HG02763 (cell line): ENCODE results near the gene ATAD3A.
"Not testable (repeated sequence)": the region's sequence is repeated elsewhere in the genome, so short reads cannot be mapped to it uniquely, and the experiment has no call there.

Experiments used
- ATAC-seq: cut with Tn5 transposase; IDR thresholded peaks from one replicate; pipeline ENCODE4 v1.9.1; 2021; ENCODE audit warnings: mild to moderate bottlenecking, moderate library complexity; ENCODE audit not compliant: unreplicated experiment

ATAD3A gene

DNA sequence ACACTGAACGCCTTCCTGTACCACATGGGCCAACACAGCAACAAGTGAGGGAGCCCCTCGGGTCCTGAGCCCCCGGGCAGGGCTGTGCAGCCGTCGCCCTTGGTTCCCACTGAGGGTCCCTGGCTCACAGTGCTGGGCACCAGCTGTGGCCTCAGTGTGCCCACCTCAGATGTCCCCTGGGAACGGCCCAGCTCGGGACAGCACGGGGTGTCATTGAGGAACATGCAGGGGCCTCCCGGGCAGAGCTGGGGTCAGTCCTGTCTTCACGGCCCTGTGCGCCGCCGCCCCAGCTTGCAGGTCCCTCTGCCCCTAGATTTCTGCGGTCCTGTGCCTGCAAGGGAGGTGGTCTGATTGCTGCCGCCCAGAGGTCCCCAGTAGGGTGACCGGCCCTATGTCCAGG, 22.7 kb upstream of the ATAD3A start:
- no peak for ATAC-seq

GRCh38 chr1:1489861-1490260, 22.1 kb upstream of the ATAD3A start:
- no peak for ATAC-seq

DNA sequence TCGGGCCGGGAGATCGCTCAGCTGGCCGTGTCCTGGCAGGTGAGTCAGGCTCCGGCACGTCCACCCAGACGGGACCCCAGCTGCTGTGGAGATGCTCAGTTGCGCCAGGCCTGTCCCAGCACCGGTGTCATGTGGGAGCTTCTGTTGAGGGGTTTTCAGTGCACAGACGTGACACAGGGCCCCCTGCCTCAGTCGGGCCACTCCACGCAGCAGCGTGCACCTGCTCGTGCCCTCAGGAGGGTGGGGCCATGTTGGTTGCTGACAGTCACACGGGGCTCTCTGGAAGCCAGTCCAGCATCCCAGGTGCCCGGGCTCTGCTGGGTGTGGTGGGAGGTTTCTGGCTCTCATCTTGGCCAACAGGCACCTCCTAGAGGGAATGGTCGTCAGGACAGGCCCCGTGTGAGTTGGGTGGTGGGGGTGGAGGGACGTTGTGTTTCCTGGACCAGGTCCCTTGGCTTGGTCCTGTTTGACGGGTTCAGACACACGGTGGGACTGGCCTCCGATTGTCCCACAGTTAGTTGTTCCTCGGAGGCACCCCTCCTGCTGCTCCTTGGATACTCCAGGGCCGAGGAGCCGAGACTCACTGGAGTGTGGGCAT, 21.2 kb upstream of the ATAD3A start:
- no peak for ATAC-seq

- no peak for ATAC-seq
These were observed 20.4 kb upstream of the ATAD3A start for GRCh38 chr1:1491601-1492000.

DNA sequence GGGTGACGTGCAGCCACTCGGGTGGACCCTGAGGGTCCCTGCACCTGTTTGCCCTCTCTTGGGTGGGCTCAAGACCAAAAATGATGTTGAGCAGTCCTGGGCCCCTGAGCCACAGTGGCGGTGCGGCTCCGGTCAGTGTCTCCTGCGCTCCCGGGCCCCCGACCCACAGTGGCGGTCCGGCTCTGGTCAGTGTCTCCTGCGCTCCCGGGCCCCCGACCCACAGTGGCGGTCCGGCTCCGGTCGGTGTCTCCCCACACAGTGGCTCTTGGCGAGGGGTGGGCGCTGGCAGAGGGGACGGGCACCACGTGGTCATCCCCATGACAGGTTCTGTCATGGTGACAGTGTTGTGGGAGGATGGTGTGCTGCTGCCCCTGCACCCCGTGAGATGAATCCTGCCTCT, 17.7 kb upstream of the ATAD3A start:
- not testable (repeated sequence) for ATAC-seq

GRCh38 chr1:1495461-1495975, 16.4 kb upstream of the ATAD3A start:
- ATAC-seq, result not testable (repeated sequence)

GRCh38 chr1:1504777-1505365, 7.1 kb upstream of the ATAD3A start:
- ATAC-seq, result not testable (repeated sequence)

DNA sequence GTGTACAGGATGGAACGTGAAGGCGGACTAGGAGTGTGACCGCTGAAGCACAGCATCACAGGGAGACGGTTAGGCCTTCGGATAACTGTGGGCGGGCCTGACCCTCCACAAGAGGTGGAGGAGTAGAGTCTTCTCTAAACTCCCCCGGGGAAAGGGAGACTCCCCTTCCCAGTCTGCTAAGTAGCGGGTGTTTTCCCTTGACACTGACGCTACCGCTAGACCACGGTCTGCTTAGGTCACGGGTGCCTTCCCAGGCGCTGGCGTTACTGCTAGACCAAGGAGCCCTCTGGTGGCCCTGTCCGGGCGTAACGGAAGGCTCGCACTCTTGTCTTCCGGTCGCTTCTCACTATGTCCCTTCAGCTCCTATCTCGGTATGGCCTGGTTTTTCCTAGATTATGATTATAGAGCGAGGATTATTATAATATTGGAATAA, 6.6 kb upstream of the ATAD3A start:
- not testable (repeated sequence) for ATAC-seq

DNA sequence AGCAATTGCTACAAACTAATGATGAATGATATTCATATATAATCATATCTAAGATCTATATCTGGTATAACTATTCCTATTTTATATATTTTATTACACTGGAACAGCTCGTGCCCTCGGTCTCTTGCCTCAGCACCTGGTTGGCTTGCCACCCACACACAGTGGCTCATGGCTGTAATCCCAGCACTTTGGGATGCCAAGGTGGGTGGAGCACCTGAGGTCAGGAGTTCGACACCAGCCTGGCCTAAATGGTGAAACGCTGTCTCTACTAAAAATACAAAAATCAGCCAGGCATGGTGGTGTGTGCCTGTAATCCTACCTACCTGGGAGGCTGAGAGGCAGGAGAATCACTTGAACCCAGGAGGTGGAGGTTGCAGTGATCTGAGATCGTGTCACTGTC, 6.2 kb upstream of the ATAD3A start:
- not testable (repeated sequence) for ATAC-seq

DNA sequence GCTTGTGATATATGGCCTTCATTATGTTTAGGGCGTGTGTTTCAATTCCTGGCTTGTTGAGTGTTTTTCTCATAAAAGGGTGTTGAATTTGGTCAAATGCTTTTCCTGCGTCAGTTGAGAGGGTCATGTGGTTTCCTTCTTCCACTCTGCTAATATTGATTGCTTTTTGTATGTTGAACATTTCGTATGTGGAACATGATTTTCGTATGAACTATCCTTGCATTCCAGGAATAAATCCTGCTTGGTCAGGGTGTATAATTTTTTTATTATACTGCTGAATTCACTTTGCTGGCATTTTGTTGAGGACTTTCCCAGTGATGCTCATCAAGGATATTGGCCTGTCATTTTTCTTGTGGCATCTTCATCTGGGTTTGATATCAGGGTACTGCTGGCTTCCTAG, 4.7 kb upstream of the ATAD3A start:
- ATAC-seq, result no peak

DNA sequence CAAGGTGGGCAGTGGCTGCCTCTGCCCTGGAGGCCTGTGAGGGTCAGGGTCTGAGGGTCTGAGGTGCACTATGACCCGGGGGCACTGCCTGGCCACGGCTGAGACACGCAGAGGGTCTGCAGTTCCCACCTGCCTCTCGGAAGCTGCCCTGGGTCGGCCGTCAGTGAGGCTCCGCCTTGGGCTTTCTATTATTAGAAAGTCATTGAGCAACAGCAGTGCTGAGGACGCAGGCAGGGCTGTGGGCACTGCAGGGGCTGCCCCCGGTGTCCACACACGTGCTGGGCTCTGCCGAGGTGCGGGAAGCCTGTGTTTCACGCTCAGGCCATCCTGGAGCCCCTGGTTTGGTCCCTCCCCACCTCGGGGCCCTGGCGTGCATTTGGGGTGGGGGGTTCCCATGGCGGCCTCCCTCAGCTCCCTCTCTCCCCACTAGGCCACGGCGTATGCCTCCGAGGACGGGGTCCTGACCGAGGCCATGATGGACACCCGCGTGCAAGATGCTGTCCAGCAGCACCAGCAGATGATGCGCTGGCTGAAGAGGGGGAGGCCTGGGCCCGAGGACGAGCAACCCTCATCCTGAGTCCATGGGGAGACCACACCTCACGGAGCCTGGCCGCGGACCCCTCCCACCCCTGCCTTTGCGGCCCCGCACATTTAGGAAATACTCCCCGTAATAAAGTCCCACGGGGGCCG, 3.0 kb upstream of the ATAD3A start:
- not testable (repeated sequence) for ATAC-seq

DNA sequence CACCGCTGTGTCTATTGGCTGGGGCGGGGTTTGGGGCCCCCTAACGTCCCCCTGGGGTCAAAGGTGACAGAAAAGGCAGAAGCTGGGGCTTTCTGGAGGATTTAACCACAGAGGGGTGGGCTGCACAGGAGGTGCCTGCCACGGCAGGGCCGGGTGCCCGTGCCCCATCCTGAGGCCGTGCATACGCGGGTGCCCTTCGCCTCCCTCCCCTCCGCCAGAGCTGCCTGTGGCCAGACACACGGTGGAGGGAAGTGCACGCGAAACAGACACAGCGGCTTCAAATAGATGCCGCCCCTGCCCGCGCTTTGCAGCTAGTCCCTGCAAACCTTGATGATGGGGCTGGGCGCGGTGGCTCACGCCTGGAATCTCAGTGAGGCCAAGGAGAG, 2.5 kb upstream of the ATAD3A start:
- ATAC-seq, result not testable (repeated sequence)

DNA sequence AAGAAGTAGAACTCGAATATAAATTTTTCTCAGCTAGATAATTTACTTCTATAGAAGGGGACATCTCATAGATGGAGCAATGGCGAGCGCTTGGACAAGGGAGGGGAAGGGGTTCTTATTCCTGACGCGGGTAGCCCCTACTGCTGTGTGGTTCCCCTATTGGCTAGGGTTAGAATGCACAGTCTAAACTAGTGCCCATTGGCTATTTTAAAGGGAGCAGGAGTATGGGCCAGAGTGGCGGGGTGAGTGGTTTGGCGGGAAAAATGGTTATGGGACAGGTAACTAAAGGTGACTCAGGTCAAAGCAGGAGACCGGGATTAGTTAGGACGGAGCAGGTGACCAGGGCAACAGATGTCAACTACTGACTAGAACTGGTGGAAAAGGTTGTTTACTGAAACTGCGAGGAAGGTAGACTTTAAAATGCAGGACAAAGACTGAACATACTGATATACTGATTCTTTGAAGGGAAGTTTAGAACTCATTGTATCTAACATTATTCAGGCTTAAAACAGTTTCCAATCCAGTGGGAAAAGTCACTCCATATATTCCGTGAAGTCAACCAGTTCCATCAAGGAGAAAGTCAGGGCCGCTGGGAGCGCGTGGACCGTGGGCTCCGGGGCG, 940 bp upstream of the ATAD3A start:
- no peak for ATAC-seq

DNA sequence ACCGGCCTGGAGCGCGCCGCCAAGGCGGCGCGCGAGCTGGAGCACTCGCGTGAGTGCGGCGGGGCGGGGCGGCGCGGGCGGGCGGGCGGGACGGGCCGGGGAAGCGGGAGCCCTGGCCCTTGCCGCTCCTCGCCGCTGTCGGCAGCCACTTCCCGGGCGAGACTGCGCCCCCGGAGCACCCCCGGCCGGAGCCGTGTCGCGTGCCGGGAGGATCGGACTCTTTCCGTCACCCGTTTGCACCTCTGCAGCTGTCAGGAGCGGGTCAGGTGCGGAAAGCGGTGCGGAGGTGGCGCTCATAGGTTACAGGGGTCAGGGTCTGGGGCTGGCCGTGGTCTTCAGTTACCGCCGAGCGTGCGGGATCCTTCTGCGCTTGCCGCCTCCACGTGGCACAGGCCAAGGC, 463 bp downstream of the ATAD3A start:
- ATAC-seq, result peak; percentile 6

DNA sequence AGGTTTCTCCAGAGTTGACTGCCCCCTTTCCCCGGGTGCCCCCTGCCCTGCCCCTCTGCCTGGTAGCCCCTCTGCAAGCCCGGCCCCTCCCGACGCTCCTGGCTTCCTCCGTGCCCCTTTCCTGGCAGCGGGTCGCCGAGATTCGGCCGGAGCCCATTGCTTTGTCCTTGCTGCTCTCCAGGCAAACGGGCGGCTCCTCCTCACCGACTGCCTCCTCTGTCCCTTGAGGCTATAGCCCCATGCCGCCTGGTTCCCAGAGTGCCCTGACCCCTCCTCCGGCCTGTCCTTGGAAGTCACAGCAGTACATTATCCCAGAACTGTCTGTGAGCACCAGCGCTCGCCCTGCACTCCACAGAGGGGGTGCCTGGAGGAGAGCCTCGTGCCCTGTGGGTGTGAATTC, 1.7 kb downstream of the ATAD3A start:
- not testable (repeated sequence) for ATAC-seq

GRCh38 chr1:1514376-1514775, 2.4 kb downstream of the ATAD3A start:
- ATAC-seq, result not testable (repeated sequence)

- not testable (repeated sequence) for ATAC-seq
These were observed 5.0 kb downstream of the ATAD3A start for GRCh38 chr1:1516923-1517322.

DNA sequence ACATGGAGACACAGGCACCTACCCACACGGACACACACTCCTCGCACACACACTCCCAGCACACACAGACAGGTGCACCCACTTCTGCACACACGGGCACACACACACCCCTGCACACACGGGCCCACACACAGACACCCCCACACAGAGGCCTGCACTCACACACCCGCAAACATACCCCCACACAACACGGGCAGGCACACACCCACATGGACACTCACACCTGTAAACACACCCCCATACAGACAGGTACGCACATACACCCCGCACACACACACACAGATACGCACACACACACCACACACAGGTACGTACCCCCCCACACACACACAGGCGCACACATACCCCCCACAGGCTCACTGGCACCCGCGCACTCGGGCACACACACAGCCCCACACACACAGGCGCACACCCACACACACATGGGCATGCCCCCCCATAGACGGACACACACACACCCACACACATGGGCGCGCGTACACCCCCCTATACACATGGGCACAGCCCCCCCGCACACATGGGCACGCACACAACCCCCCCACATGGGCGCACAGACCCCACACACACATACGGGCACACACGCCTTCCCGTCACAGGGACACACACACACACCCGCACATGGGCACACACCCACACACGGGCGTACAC, 6.1 kb downstream of the ATAD3A start:
- no peak for ATAC-seq

DNA sequence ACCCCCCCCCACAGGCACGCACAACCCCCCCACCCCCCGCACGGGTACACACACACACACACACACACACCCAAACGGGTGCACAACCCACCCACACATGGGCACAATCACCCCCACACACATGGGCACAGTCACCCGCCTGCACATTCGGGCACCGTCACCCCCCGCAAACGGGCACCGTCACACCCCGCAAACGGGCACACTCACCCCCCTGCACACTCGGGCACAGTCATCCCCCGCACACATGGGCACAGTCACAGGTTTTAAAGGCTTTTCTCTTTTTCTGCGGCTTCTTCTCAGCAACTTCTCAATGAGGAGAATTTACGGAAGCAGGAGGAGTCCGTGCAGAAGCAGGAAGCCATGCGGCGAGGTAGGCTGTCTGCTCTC, 6.7 kb downstream of the ATAD3A start:
- ATAC-seq, result not testable (repeated sequence)

- not testable (repeated sequence) for ATAC-seq
These were observed 8.0 kb downstream of the ATAD3A start for GRCh38 chr1:1519805-1520505.

DNA sequence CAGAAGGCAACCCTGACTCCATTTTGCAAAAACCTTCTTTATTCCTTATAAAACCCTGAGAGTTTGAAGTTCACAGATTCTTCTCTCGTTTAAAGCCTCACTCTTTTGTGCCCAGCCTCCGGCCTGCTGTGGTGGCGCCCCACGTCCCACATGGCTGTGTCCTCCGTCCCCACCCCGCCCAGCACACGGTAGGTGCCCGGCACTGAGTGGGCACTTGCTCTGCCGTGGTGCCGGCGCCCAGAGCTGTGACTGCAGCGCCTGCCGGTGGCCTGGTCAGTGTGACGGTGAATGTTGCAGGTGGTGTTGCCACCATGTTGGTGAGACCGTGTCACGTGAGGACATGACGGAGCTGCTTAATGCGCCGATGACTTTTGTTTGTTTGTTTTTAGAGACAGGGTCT, 9.4 kb downstream of the ATAD3A start:
- ATAC-seq, result no peak
